Measurements from ENCODE around the gene CHRM1. TPM values are rescaled to one million over a fixed set of nuclear protein-coding genes. Genes with fewer than 3 reads are reported as not detected.

The CHRM1 gene
- total and polyA plus RNA-seq, 8 donors = 0.34 to 2.3 (median 0.57) TPM

DNA sequence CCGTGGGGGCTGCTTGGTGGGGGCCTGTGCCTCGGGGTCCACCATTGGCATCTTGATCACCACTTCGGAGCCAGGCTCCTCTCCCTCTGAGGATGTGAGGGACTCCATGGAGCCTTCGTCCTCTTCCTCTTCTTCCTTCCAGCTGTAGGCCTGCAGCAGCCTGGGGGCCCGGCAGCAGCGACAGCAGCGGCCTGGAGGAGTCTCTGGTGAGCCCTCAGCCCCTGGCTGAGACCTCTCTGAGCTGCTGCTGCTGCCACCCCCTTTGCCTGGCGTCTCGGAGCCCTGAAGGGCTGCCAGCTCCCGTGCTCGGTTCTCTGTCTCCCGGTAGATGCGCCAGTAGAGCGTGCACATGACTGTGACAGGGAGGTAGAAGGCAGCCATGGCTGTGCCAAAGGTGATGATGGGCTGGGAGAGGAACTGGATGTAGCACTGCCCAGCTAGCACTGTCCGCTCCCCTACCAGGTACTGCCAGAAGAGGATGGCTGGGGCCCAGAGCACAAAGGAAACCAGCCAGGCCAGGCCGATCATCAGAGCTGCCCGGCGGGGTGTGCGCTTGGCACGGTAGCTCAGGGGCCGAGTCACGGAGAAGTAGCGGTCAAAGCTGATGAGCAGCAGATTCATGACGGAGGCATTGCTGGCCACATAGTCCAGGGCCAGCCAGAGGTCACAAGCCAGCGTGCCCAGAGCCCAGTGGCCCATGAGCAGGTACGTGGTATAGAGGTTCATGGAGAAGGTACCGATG lies 10.9 kb downstream of the CHRM1 start:
- peak in 1 of 4 donors; percentile 60 for DNase-seq
- TF ChIP-seq, protein P1, sequence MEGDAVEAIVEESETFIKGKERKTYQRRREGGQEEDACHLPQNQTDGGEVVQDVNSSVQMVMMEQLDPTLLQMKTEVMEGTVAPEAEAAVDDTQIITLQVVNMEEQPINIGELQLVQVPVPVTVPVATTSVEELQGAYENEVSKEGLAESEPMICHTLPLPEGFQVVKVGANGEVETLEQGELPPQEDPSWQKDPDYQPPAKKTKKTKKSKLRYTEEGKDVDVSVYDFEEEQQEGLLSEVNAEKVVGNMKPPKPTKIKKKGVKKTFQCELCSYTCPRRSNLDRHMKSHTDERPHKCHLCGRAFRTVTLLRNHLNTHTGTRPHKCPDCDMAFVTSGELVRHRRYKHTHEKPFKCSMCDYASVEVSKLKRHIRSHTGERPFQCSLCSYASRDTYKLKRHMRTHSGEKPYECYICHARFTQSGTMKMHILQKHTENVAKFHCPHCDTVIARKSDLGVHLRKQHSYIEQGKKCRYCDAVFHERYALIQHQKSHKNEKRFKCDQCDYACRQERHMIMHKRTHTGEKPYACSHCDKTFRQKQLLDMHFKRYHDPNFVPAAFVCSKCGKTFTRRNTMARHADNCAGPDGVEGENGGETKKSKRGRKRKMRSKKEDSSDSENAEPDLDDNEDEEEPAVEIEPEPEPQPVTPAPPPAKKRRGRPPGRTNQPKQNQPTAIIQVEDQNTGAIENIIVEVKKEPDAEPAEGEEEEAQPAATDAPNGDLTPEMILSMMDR (IDR thresholded peaks at IDR 0.05) = no peak
- no peaks in the 10 kb centered on the region for H3K27me3 ChIP-seq
- intact Hi-C loops (cut with DNase I) = no loop called here
- H3K36me3 ChIP-seq = no peaks in the 10 kb centered on the region
- no peak overlapping the region for H3K4me3 ChIP-seq
- H3K27ac ChIP-seq = peak overlapping the region in 1 of 2 donors; percentile 72
- no peak for ATAC-seq
- no peaks in the 10 kb centered on the region for H3K9me3 ChIP-seq
- H3K4me1 ChIP-seq = peaks cover 14 to 41% of the 10 kb centered on the region in 2 donors

DNA sequence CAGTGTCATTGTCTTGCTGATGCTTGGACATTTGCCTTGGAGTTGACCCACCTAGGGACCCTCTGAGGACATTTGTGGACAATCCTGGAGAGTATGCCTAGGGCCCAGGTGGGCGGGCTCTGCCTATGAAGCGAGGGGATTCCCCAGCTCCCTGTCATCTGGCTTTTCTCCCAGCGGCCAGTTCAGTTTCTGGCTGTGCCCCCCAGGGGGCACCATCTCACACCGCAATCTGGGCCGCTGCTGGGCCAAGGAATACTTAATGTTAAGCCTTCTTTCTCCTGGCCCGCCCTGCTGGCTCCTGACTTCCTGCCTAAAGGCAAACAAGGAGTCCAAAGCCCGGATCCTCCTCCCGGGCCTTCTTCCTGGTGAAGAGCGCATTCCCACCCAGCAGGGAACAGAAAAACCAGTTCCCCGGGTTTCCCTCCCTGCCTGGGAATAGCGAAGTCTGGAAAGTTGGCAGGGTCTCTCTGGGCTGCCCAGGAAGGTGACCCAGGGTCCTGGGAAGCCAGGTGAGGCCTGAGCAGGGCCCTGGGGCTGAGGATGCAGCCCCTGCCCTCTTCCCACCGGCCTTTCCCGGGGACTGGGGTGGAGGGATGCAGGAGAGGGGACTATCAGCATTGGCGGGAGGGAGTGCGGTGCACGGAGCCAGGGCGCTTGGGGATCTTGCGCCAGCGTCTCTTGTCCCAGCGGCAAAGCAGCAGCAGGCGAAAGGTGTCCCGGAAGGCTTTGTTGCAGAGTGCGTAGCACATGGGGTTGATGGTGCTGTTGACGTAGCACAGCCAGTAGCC lies 11.9 kb downstream of the CHRM1 start:
- ATAC-seq (peak; percentile 80), DNase-seq (peak; percentile 46 to 82 (median 74))
- H3K4me3 ChIP-seq = no peak overlapping the region
- TF ChIP-seq, protein P1 (IDR thresholded peaks at IDR 0.05) = peak; percentile 30 to 51
- H3K27ac ChIP-seq = peak overlapping the region; percentile 65 to 72
- H3K9me3 ChIP-seq = no peaks in the 10 kb centered on the region
- no peaks in the 10 kb centered on the region for H3K27me3 ChIP-seq
- no peaks in the 10 kb centered on the region for H3K36me3 ChIP-seq
- intact Hi-C loops (cut with DNase I) = loop anchor here (2.0 to 10.0 kb wide), 2 partner anchors 112 to 116 kb away; no protein-coding TSS in a partner anchor
- H3K4me1 ChIP-seq = peaks cover 14 to 43% of the 10 kb centered on the region in 2 donors

DNA sequence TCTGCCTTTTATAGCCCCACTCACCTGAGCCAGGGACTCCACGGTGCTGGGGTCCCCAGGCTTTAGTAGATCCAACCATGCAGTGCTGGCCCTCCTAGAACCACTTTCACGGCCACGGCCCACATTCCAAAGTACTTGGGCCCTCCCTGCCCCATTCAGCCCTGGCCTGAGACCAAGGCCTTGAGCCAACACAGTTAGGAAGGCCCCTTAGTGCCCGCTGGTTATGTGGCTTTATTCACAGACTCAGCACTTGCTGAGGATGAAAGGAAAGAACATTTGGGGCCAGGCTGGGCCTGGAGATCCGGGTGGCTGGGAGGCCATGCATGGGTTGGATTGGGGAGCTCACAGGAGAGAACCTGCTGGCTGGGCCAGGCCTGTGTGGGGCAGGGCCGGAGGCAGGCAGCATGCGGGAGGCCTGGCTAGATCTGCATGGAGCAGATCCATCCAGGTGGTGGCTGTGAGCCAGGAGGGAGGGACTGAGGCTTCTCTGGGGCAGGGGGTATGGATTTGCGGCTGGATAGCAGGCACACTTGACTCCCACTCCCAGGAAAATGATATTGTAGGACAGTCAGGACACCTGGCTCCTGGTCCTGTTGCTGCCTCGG lies 12.6 kb downstream of the CHRM1 start:
- H3K4me3 ChIP-seq = no peak overlapping the region
- H3K9me3 ChIP-seq = no peaks in the 10 kb centered on the region
- no peaks in the 10 kb centered on the region for H3K36me3 ChIP-seq
- H3K27ac ChIP-seq = peak overlapping the region in 1 of 2 donors; percentile 72
- peaks cover 14 to 43% of the 10 kb centered on the region in 2 donors for H3K4me1 ChIP-seq
- TF ChIP-seq, protein P1 (IDR thresholded peaks at IDR 0.05) = no peak
- DNase-seq (peak in 1 of 4 donors; percentile 48), ATAC-seq (peak; percentile 47)
- H3K27me3 ChIP-seq = no peaks in the 10 kb centered on the region
- intact Hi-C loops (cut with DNase I) = loop anchor here (2.0 to 10.0 kb wide), 2 partner anchors 112 to 116 kb away; no protein-coding TSS in a partner anchor

DNA sequence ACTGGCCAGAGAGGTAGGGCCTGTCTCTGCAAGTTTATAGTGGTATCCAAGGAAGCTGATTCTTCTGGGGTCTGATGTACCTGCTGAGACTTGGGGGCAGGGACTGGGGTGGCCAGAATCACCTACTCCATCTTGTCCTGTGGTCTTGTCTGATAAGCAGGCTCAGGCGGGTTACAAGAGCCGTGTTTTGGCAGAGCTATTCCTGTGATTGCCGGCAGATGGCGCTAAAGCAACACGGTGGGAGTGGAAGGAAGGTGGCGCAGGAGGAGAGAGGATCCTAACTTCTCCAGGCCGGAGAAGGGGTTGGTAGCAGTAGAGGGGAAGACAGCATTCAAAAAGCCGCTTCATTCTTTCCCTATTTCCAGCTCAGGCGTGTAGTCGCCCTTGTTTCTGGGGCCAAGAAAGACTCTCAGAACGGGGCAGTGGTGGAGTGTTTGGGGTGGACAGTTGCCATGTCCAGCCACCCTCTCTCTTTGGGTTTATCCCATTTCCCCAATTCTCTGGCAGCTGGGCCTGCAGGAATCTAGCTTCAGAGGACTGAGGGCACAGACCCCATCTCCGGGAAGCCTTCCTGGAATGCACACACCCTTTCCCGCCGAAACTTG lies 15.1 kb downstream of the CHRM1 start:
- H3K27ac ChIP-seq = peak overlapping the region in 1 of 2 donors; percentile 62
- ATAC-seq = peak; percentile 86

More for the DNA sequence above, 15.1 kb downstream of the CHRM1 start:
- no peaks in the 10 kb centered on the region for H3K27me3 ChIP-seq
- intact Hi-C loops (cut with DNase I) = loop anchor here in 1 of 2 donors (10.0 kb wide), 1 partner anchor 119 kb away; no protein-coding TSS in a partner anchor
- no peaks in the 10 kb centered on the region for H3K9me3 ChIP-seq
- H3K4me1 ChIP-seq = peaks cover 14 to 43% of the 10 kb centered on the region in 2 donors
- no peaks in the 10 kb centered on the region for H3K36me3 ChIP-seq
- TF ChIP-seq, protein P1 (IDR thresholded peaks at IDR 0.05) = peak; percentile 95 to 98
- DNase-seq = peak; percentile 78 to 89 (median 83)
- H3K4me3 ChIP-seq = no peak overlapping the region
